GM18868 (cell line): Measurements from ENCODE around the gene MFSD6.

Experiments
- ATAC-seq: cut with Tn5 transposase; IDR thresholded peaks from one replicate; pipeline ENCODE4 v1.9.1; 2021; ENCODE audit warnings: mild to moderate bottlenecking, moderate library complexity; ENCODE audit not compliant: unreplicated experiment

The MFSD6 gene

GRCh38 chr2:190435031-190435670, 27.0 kb downstream of the MFSD6 start:
- ATAC-seq: no peak

- no peak for ATAC-seq
Measured at GRCh38 chr2:190436557-190436956, 28.4 kb downstream of the MFSD6 start.

- ATAC-seq: no peak
Measured at GRCh38 chr2:190440113-190440512, 32.0 kb downstream of the MFSD6 start.

GRCh38 chr2:190441564-190441963, 33.4 kb downstream of the MFSD6 start:
- ATAC-seq: no peak

GRCh38 chr2:190443055-190443454, 34.9 kb downstream of the MFSD6 start:
- ATAC-seq: no peak

GRCh38 chr2:190443778-190444481, 35.8 kb downstream of the MFSD6 start:
- no peak for ATAC-seq

- no peak for ATAC-seq
Measured at GRCh38 chr2:190444976-190445375, 36.8 kb downstream of the MFSD6 start.

GRCh38 chr2:190446193-190446592, 38.0 kb downstream of the MFSD6 start:
- no peak for ATAC-seq

GRCh38 chr2:190446750-190447516, 38.8 kb downstream of the MFSD6 start:
- no peak for ATAC-seq

GRCh38 chr2:190447766-190448165, 39.6 kb downstream of the MFSD6 start:
- ATAC-seq: no peak

GRCh38 chr2:190449925-190450324, 41.8 kb downstream of the MFSD6 start:
- no peak for ATAC-seq

- no peak for ATAC-seq
Measured at GRCh38 chr2:190450363-190450762, 42.2 kb downstream of the MFSD6 start.

- ATAC-seq: no peak
Measured at GRCh38 chr2:190451561-190452176, 43.5 kb downstream of the MFSD6 start.

GRCh38 chr2:190452433-190452832, 44.3 kb downstream of the MFSD6 start:
- ATAC-seq: peak; percentile 60

- ATAC-seq: no peak
Measured at GRCh38 chr2:190454795-190455194, 46.6 kb downstream of the MFSD6 start.

- ATAC-seq: no peak
Measured at GRCh38 chr2:190455358-190456095, 47.4 kb downstream of the MFSD6 start.

GRCh38 chr2:190456833-190457232, 48.7 kb downstream of the MFSD6 start:
- ATAC-seq: no peak

- ATAC-seq: no peak
Measured at GRCh38 chr2:190457256-190457655, 49.1 kb downstream of the MFSD6 start.

- no peak for ATAC-seq
Measured at GRCh38 chr2:190458352-190459107, 50.4 kb downstream of the MFSD6 start.

- ATAC-seq: no peak
Measured at GRCh38 chr2:190459881-190460280, 51.7 kb downstream of the MFSD6 start.
